ENCODE measurements around the gene ATP6V1G2. TPM values are rescaled to one million over a fixed set of nuclear protein-coding genes. Genes with fewer than 3 reads are reported as not detected.
"Not testable (repeated sequence)": the region's sequence is repeated elsewhere in the genome, so short reads cannot be mapped to it uniquely, and the experiment has no call there.

ATP6V1G2 gene
- polyA plus RNA-seq, 1 donor (not counting 4 experiments of a cell fraction or from before 2014, with no cell fraction given): 1.3 TPM

DNA sequence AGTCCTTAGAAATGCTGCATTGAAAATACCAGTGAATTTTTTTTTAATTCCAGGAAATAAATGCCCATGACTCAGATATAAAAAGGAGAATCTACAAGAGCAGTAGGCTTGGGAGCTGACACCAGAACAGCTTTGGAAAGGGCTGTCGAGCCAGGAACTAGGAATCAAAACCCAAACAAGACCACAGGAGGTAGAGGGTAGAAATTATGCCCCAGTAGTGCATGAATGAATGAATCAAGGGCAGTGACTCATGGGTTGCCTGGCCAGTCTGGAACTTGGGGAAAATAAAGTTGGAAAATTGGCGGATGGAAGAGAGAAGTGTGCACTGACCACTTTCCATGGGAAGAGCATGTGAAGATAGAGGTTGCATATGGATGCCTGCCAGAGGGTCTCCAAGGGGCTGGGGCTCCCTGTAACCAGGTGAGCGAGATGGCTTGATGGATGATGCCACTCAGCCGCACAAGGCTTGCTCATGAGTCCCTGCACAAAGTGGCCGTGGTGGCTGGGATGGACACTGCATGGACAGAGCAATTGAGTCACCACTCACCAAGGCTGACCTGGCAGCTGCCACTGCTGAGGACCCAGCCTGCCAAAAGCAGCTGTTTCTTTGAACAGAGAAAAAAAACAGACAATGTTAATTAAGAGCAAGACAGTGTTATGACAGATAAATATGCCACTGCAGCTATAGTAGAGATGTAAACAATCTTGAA, 32.8 kb downstream of the ATP6V1G2 start:
- DNase-seq (ENCODE audit: low read depth, low spot score) (no peak), FAIRE-seq (no peak)
- no peaks in the 10 kb centered on the region for H3K9me1 ChIP-seq (ENCODE audit: control insufficient read depth, extremely low read depth, insufficient read depth, low read length)
- dilution Hi-C loops (cut with MboI; ENCODE audit: extremely low pct_ligation_motif_present, low sequenced_read_pairs): no loop called here
- no peaks in the 10 kb centered on the region for H3K36me3 ChIP-seq (ENCODE audit: control insufficient read depth in 2 of 2, extremely low read depth in 1 of 2, insufficient read depth in 2 of 2, low read length in 2 of 2)
- H3K4me2 ChIP-seq (ENCODE audit: control insufficient read depth, extremely low read depth, insufficient read depth, low read depth, low read length): no peak overlapping the region
- H3K4me1 ChIP-seq (ENCODE audit: control insufficient read depth, extremely low read depth, insufficient read depth, low read length): no peaks in the 10 kb centered on the region
- H3K27ac ChIP-seq (ENCODE audit: control insufficient read depth, insufficient read depth, low read length): no peak overlapping the region
- H4K20me1 ChIP-seq (ENCODE audit: control insufficient read depth, extremely low read depth, insufficient read depth, low read length): no peaks in the 10 kb centered on the region
- no peaks in the 10 kb centered on the region for H3K9me3 ChIP-seq (ENCODE audit: control insufficient read depth, low read depth, low read length)
- no peak for TF ChIP-seq EZH2 (IDR thresholded peaks at IDR 0.05; ENCODE audit: low read length)
- TF ChIP-seq, protein P1, sequence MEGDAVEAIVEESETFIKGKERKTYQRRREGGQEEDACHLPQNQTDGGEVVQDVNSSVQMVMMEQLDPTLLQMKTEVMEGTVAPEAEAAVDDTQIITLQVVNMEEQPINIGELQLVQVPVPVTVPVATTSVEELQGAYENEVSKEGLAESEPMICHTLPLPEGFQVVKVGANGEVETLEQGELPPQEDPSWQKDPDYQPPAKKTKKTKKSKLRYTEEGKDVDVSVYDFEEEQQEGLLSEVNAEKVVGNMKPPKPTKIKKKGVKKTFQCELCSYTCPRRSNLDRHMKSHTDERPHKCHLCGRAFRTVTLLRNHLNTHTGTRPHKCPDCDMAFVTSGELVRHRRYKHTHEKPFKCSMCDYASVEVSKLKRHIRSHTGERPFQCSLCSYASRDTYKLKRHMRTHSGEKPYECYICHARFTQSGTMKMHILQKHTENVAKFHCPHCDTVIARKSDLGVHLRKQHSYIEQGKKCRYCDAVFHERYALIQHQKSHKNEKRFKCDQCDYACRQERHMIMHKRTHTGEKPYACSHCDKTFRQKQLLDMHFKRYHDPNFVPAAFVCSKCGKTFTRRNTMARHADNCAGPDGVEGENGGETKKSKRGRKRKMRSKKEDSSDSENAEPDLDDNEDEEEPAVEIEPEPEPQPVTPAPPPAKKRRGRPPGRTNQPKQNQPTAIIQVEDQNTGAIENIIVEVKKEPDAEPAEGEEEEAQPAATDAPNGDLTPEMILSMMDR (optimal IDR thresholded peaks at IDR 0.05 in 1 of 3, IDR thresholded peaks at IDR 0.05 in 1 of 3, conservative IDR thresholded peaks at IDR 0.05 in 1 of 3; ENCODE audit: extremely low read depth in 1 of 3, insufficient read depth in 2 of 3, low read length in 3 of 3): no peak
- H3K4me3 ChIP-seq (ENCODE audit: control insufficient read depth in 2 of 3, extremely low read depth in 1 of 3, insufficient read depth in 2 of 3, low read depth in 1 of 3, low read length in 3 of 3): no peak overlapping the region
- no peaks in the 10 kb centered on the region for H3K27me3 ChIP-seq (ENCODE audit: control insufficient read depth, extremely low read depth, insufficient read depth, low read length)
- no peak overlapping the region for H2AFZ ChIP-seq (ENCODE audit: control insufficient read depth, low read length)
- H3K79me2 ChIP-seq (ENCODE audit: control insufficient read depth, insufficient read depth, low read length): no peaks in the 10 kb centered on the region
- H3K9ac ChIP-seq (ENCODE audit: control insufficient read depth, extremely low read depth, insufficient read depth, low read length): no peak overlapping the region

DNA sequence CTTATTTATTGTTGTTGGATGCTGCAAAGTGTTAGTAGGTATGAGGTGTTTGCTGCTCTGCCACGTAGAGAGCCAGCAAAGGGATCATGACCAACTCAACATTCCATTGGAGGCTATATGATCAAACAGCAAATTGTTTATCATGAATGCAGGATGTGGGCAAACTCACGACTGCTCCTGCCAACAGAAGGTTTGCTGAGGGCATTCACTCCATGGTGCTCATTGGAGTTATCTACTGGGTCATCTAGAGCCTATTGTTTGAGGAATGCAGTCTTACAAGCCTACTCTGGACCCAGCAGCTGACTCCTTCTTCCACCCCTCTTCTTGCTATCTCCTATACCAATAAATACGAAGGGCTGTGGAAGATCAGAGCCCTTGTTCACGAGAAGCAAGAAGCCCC, 36.4 kb downstream of the ATP6V1G2 start:
- no peaks in the 10 kb centered on the region for H3K27me3 ChIP-seq (ENCODE audit: control insufficient read depth, extremely low read depth, insufficient read depth, low read length)
- no peak overlapping the region for H3K4me3 ChIP-seq (ENCODE audit: control insufficient read depth in 2 of 3, extremely low read depth in 1 of 3, insufficient read depth in 2 of 3, low read depth in 1 of 3, low read length in 3 of 3)
- H3K4me1 ChIP-seq (ENCODE audit: control insufficient read depth, extremely low read depth, insufficient read depth, low read length): no peaks in the 10 kb centered on the region
- no peaks in the 10 kb centered on the region for H3K9me1 ChIP-seq (ENCODE audit: control insufficient read depth, extremely low read depth, insufficient read depth, low read length)
- FAIRE-seq (no peak), DNase-seq (ENCODE audit: low read depth, low spot score) (no peak)
- no peak overlapping the region for H3K27ac ChIP-seq (ENCODE audit: control insufficient read depth, insufficient read depth, low read length)
- no peaks in the 10 kb centered on the region for H3K9me3 ChIP-seq (ENCODE audit: control insufficient read depth, low read depth, low read length)
- H3K79me2 ChIP-seq (ENCODE audit: control insufficient read depth, insufficient read depth, low read length): peaks cover 1% of the 10 kb centered on the region
- H4K20me1 ChIP-seq (ENCODE audit: control insufficient read depth, extremely low read depth, insufficient read depth, low read length): no peaks in the 10 kb centered on the region
- TF ChIP-seq, protein P1 (optimal IDR thresholded peaks at IDR 0.05 in 1 of 3, IDR thresholded peaks at IDR 0.05 in 1 of 3, conservative IDR thresholded peaks at IDR 0.05 in 1 of 3; ENCODE audit: extremely low read depth in 1 of 3, insufficient read depth in 2 of 3, low read length in 3 of 3): no peak
- no peak for TF ChIP-seq EZH2 (IDR thresholded peaks at IDR 0.05; ENCODE audit: low read length)
- H3K4me2 ChIP-seq (ENCODE audit: control insufficient read depth, extremely low read depth, insufficient read depth, low read depth, low read length): no peak overlapping the region
- H3K36me3 ChIP-seq (ENCODE audit: control insufficient read depth in 2 of 2, extremely low read depth in 1 of 2, insufficient read depth in 2 of 2, low read length in 2 of 2): peaks cover 0 to 16% of the 10 kb centered on the region in 2 experiments
- dilution Hi-C loops (cut with MboI; ENCODE audit: extremely low pct_ligation_motif_present, low sequenced_read_pairs): no loop called here
- H2AFZ ChIP-seq (ENCODE audit: control insufficient read depth, low read length): no peak overlapping the region
- H3K9ac ChIP-seq (ENCODE audit: control insufficient read depth, extremely low read depth, insufficient read depth, low read length): no peak overlapping the region

GRCh38 chr6:31509036-31509435, 37.4 kb downstream of the ATP6V1G2 start:
- FAIRE-seq; H3K9ac ChIP-seq (ENCODE audit: control insufficient read depth, extremely low read depth, insufficient read depth, low read length); dilution Hi-C loops (cut with MboI; ENCODE audit: extremely low pct_ligation_motif_present, low sequenced_read_pairs): not testable (repeated sequence)

More at GRCh38 chr6:31509036-31509435, 37.4 kb downstream of the ATP6V1G2 start:
- not testable (repeated sequence) for H3K4me3 ChIP-seq (ENCODE audit: control insufficient read depth in 2 of 3, extremely low read depth in 1 of 3, insufficient read depth in 2 of 3, low read depth in 1 of 3, low read length in 3 of 3); H4K20me1 ChIP-seq (ENCODE audit: control insufficient read depth, extremely low read depth, insufficient read depth, low read length); H3K79me2 ChIP-seq (ENCODE audit: control insufficient read depth, insufficient read depth, low read length); H3K27ac ChIP-seq (ENCODE audit: control insufficient read depth, insufficient read depth, low read length); H3K4me2 ChIP-seq (ENCODE audit: control insufficient read depth, extremely low read depth, insufficient read depth, low read depth, low read length); DNase-seq (ENCODE audit: low read depth, low spot score); H3K9me1 ChIP-seq (ENCODE audit: control insufficient read depth, extremely low read depth, insufficient read depth, low read length); H2AFZ ChIP-seq (ENCODE audit: control insufficient read depth, low read length); H3K27me3 ChIP-seq (ENCODE audit: control insufficient read depth, extremely low read depth, insufficient read depth, low read length); H3K4me1 ChIP-seq (ENCODE audit: control insufficient read depth, extremely low read depth, insufficient read depth, low read length); H3K9me3 ChIP-seq (ENCODE audit: control insufficient read depth, low read depth, low read length)
- H3K36me3 ChIP-seq (ENCODE audit: control insufficient read depth in 2 of 2, extremely low read depth in 1 of 2, insufficient read depth in 2 of 2, low read length in 2 of 2): peaks cover 0 to 16% of the 10 kb centered on the region in 2 experiments
